Ovary (tissue), 3 donors: ENCODE results near the gene OR10A6.

ENCODE experiments used
- CTCF ChIP-seq, 3 donors: fragments of 450-650 bp in 2 of 3; fragments of 200-600 bp in 1 of 3; IDR thresholded peaks; one replicate each; pipeline versions ENCODE4 v1.5.1 to v1.8.0; 2016 to 2022; ENCODE audit warnings: antibody characterized with exemption in 3 of 3, mild to moderate bottlenecking in 1 of 3
- POLR2A ChIP-seq: fragments of 450-650 bp; IDR thresholded peaks from one replicate; pipeline ENCODE4 v1.6.1; 2017; ENCODE audit warnings: antibody characterized with exemption, mild to moderate bottlenecking, moderate library complexity
- donor health status: DM: no; HTN: no; CAD: no.

GRCh38 chr11:7973011-7973410 lies 41.9 kb upstream of the OR10A6 start:
- TF ChIP-seq CTCF (IDR thresholded peaks at IDR 0.05), result no peak
- no peak for TF ChIP-seq POLR2A
